Activated naive CD4-positive, alpha-beta T cell treated with anti-CD3 and anti-CD28 coated beads, Interleukin-2, amount 10 ng/mL, durations not matched to agents 7 days and 5 days (primary cell): ENCODE data around the gene KCND3.
A peak's percentile ranks its signal among the peaks of the same experiment; 100 is the strongest.

ENCODE experiments used
- CTCF ChIA-PET: fragments of 350-600 bp; sonication (Branson Sonifier 250); formaldehyde crosslinking; loops from one replicate; lab custom pipeline; 2021; ENCODE audit warnings: antibody characterized with exemption; lab: Charles Lee
- DNase-seq: peaks from one replicate; pipeline ENCODE4 v3.0.0-alpha.2; 2020
- H3K27ac Mint-ChIP-seq: one replicate; pipeline ENCODE4 v1.8.0; 2021; ENCODE audit warnings: mild to moderate bottlenecking, moderate library complexity, mixed read lengths
- H3K27me3 Mint-ChIP-seq: one replicate; pipeline ENCODE4 v1.8.0; 2021; ENCODE audit warnings: mild to moderate bottlenecking, mixed read lengths
- H3K36me3 Mint-ChIP-seq: one replicate; pipeline ENCODE4 v1.8.0; 2021; ENCODE audit warnings: mixed read lengths
- H3K4me1 Mint-ChIP-seq: one replicate; pipeline ENCODE4 v1.8.0; 2021; ENCODE audit warnings: mixed read lengths
- H3K4me3 Mint-ChIP-seq: one replicate; pipeline ENCODE4 v1.8.0; 2021; ENCODE audit warnings: mild to moderate bottlenecking, moderate library complexity, mixed read lengths
- H3K9me3 Mint-ChIP-seq: one replicate; pipeline ENCODE4 v1.8.0; 2021; ENCODE audit warnings: mixed read lengths

The KCND3 gene

GRCh38 chr1:111723871-111724270, 265.6 kb downstream of the KCND3 start:
- CTCF ChIA-PET = no interaction called here

GRCh38 chr1:111723091-111723806, 266.2 kb downstream of the KCND3 start:
- no peaks in the 10 kb centered on the region for H3K36me3 Mint-ChIP-seq
- H3K4me1 Mint-ChIP-seq = peaks cover 8% of the 10 kb centered on the region
- H3K4me3 Mint-ChIP-seq = no peak overlapping the region
- peak overlapping the region; percentile 20 for H3K27ac Mint-ChIP-seq
- no peaks in the 10 kb centered on the region for H3K9me3 Mint-ChIP-seq
- no peaks in the 10 kb centered on the region for H3K27me3 Mint-ChIP-seq
- CTCF ChIA-PET = no interaction called here
- no peak for DNase-seq

More at GRCh38 chr1:111723871-111724270, 265.6 kb downstream of the KCND3 start:
- Mint-ChIP-seq H3K4me1 (peaks cover 8% of the 10 kb centered on the region), H3K36me3 (no peaks in the 10 kb centered on the region), H3K27ac (no peak overlapping the region), H3K4me3 (no peak overlapping the region), H3K27me3 (no peaks in the 10 kb centered on the region), H3K9me3 (no peaks in the 10 kb centered on the region)
- no peak for DNase-seq

- DNase-seq = no peak
- CTCF ChIA-PET = no interaction called here
- H3K36me3 Mint-ChIP-seq = peaks cover 9% of the 10 kb centered on the region
- H3K4me3 Mint-ChIP-seq = no peak overlapping the region
- peaks cover 8% of the 10 kb centered on the region for H3K4me1 Mint-ChIP-seq
- H3K9me3 Mint-ChIP-seq = no peaks in the 10 kb centered on the region
- peak overlapping the region; percentile 50 for H3K27ac Mint-ChIP-seq
- H3K27me3 Mint-ChIP-seq = no peaks in the 10 kb centered on the region
Measured at GRCh38 chr1:111720977-111721786, 268.3 kb downstream of the KCND3 start.
